ENCODE data around the gene OAS2. TPM values are rescaled to one million over a fixed set of nuclear protein-coding genes. Genes with fewer than 3 reads are reported as not detected.

OAS2 gene
- total and polyA plus RNA-seq, 9 of the 15 experiments (the other 6 are each of a cell fraction or from before 2014, with no cell fraction given), result 0.13 to 0.85 TPM; not detected in 7

- 3% methylated on average over 7 of the region's 7 CpGs for WGBS (ENCODE audit: insufficient coverage, low coverage, missing lambda C conversion rate)
- H3K9me3 ChIP-seq (replicated peaks; ENCODE audit: control insufficient read depth, insufficient read depth, low read depth, low read length), result no peaks in the 10 kb centered on the region
- H3K27me3 ChIP-seq (ENCODE audit: control insufficient read depth in 2 of 2, insufficient read depth in 2 of 2, low read length in 2 of 2), result peaks cover 6 to 35% of the 10 kb centered on the region in 2 experiments; a peak in 3 of 5 replicates
- no peak overlapping the region for H3K9ac ChIP-seq (ENCODE audit: insufficient read depth in 1 of 2, low read depth in 2 of 2, low read length in 2 of 2)
- H3K9me1 ChIP-seq (ENCODE audit: control insufficient read depth, insufficient read depth, low read length), result no peaks in the 10 kb centered on the region
- H3K27ac ChIP-seq (ENCODE audit: extremely low read depth, low read depth, low read length), result no peak overlapping the region
- CTCF ChIA-PET (ENCODE audit: low intra/inter-chr PET ratio), result interaction anchor here (0.6 kb wide), 1 partner anchor 962 kb away, joined by 3 read pairs; no protein-coding TSS in a partner anchor
- H3K4me1 ChIP-seq (replicated peaks in 1 of 2; ENCODE audit: control insufficient read depth in 2 of 2, insufficient read depth in 2 of 2, low read length in 2 of 2), result no peaks in the 10 kb centered on the region
- H4K20me1 ChIP-seq (replicated peaks; ENCODE audit: control insufficient read depth, insufficient read depth, low read length), result peaks cover 3% of the 10 kb centered on the region; the same call in 1 of the 2 replicates
- no peak for DNase-seq (ENCODE audit: extremely low read depth in 1 of 4, low spot score in 3 of 4)
- H3K79me2 ChIP-seq (ENCODE audit: control insufficient read depth, insufficient read depth, low read length), result no peaks in the 10 kb centered on the region
- intact Hi-C loops (cut with micrococcal nuclease) (no loop called here), in situ Hi-C loops (cut with MboI) (no loop called here)
- no TSS peak for BruUV-seq (replicated peaks)
- no peak overlapping the region for H3K4me3 ChIP-seq
- ATAC-seq, result no peak
- no peaks in the 10 kb centered on the region for H3K36me3 ChIP-seq (ENCODE audit: control insufficient read depth, insufficient read depth, low read length)
- FAIRE-seq, result no peak
- H3K4me2 ChIP-seq (ENCODE audit: insufficient read depth, low read length), result no peak overlapping the region
- TF ChIP-seq RBBP5 (IDR thresholded peaks at IDR 0.05; ENCODE audit: borderline replicate concordance, insufficient read depth, low read length, poor library complexity, severe bottlenecking) (no peak), ZNF584 (CRISPR knock-in tag; IDR thresholded peaks at IDR 0.05; ENCODE audit: low read depth) (no peak), RBM17 (IDR thresholded peaks at IDR 0.05; ENCODE audit: borderline replicate concordance, low read depth, low read length) (no peak), GABPA (tag; conservative IDR thresholded peaks at IDR 0.05; ENCODE audit: low read depth) (no peak), NR2C1 (IDR thresholded peaks at IDR 0.05) (no peak), NR2C1 (tag; IDR thresholded peaks at IDR 0.05) (no peak), GATA2 (CRISPR knock-in tag; IDR thresholded peaks at IDR 0.05) (no peak), FOXA1 (IDR thresholded peaks at IDR 0.05; ENCODE audit: borderline replicate concordance) (no peak), ZNF778 (CRISPR knock-in tag; IDR thresholded peaks at IDR 0.05) (no peak)
- POLR2A ChIA-PET, result interaction anchor here (0.5 kb wide), 1 partner anchor 12 kb away, joined by 3 read pairs; no protein-coding TSS in a partner anchor
- no peak overlapping the region for H2AFZ ChIP-seq (ENCODE audit: low read depth, low read length)
These were observed 27.9 kb downstream of the OAS2 start for GRCh38 chr12:113006206-113006605.
